Loucy (cell line): ENCODE measurements around the gene ANKRD30B.

Experiments used
- EZH2phosphoT487 ChIP-seq: fragments of 200-600 bp; IDR thresholded peaks from 2 replicates; pipeline ENCODE4 v1.6.1; 2018; ENCODE audit warnings: antibody characterized with exemption, mild to moderate bottlenecking, moderate library complexity, borderline replicate concordance
- TF ChIP-seq, protein P1 (sequence below): fragments of 200-600 bp; sonication (generic); conservative IDR thresholded peaks from 2 replicates; pipeline ENCODE4 v1.5.1; 2014; ENCODE audit warnings: mild to moderate bottlenecking, antibody characterized with exemption, low read length

GRCh38 chr18:14748496-14748895 lies 524 bp downstream of the ANKRD30B start:
- TF ChIP-seq, protein P1, sequence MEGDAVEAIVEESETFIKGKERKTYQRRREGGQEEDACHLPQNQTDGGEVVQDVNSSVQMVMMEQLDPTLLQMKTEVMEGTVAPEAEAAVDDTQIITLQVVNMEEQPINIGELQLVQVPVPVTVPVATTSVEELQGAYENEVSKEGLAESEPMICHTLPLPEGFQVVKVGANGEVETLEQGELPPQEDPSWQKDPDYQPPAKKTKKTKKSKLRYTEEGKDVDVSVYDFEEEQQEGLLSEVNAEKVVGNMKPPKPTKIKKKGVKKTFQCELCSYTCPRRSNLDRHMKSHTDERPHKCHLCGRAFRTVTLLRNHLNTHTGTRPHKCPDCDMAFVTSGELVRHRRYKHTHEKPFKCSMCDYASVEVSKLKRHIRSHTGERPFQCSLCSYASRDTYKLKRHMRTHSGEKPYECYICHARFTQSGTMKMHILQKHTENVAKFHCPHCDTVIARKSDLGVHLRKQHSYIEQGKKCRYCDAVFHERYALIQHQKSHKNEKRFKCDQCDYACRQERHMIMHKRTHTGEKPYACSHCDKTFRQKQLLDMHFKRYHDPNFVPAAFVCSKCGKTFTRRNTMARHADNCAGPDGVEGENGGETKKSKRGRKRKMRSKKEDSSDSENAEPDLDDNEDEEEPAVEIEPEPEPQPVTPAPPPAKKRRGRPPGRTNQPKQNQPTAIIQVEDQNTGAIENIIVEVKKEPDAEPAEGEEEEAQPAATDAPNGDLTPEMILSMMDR = no peak
- no peak for TF ChIP-seq EZH2phosphoT487
